GM06990 (cell line): Measurements from ENCODE around the gene HS2ST1.

Experiments
- DNase-seq: peaks from one replicate; pipeline ENCODE4 v3.0.0-alpha.2; 2011; ENCODE audit not compliant: insufficient read length; ENCODE audit errors: extremely low read depth
- H3K27me3 ChIP-seq: replicated peaks from 2 replicates; pipeline ENCODE4 v1.6.0; 2011; ENCODE audit warnings: low read length; ENCODE audit not compliant: control insufficient read depth, insufficient read depth
- H3K36me3 ChIP-seq: 2 replicates; pipeline ENCODE4 v1.5.1; 2011; ENCODE audit warnings: low read length; ENCODE audit not compliant: control insufficient read depth, insufficient read depth
- H3K4me3 ChIP-seq: replicated peaks from 2 replicates; pipeline ENCODE4 v1.5.1; 2011; ENCODE audit warnings: low read depth, mild to moderate bottlenecking, control low read depth, low read length
- CTCF ChIP-seq: IDR thresholded peaks from 2 replicates; pipeline ENCODE4 v1.5.1; 2011; ENCODE audit warnings: low read length, control low read depth, mild to moderate bottlenecking, inconsistent platforms; ENCODE audit not compliant: insufficient read depth, poor library complexity, severe bottlenecking

The HS2ST1 gene

DNA sequence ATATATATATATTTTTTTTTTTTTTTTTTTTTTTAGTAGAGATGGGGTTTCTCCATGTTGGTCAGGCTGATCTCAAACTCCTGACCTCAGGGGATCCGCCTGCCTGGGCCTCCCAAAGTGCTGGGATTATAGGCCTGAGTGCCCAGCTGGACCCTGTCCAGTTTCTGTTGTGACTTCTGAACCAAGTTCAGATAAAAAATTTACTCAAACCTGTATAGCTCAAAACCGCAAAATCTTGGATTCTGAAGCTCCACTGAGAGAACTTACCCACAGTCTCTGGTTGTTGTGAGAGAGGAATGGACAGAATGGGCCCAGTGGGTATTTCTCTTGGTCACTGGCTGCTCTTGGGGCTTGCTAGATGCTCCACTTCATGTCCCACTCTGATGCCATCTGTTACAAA is 76.4 kb downstream of the HS2ST1 start:
- TF ChIP-seq CTCF, result no peak
- H3K36me3 ChIP-seq, result peaks cover 2% of the 10 kb centered on the region; the same call in 1 of the 2 replicates
- H3K27me3 ChIP-seq, result no peaks in the 10 kb centered on the region
- no peak overlapping the region for H3K4me3 ChIP-seq
- DNase-seq, result no peak

- DNase-seq, result no peak
- peaks cover 2% of the 10 kb centered on the region; the same call in 1 of the 2 replicates for H3K36me3 ChIP-seq
- no peak for TF ChIP-seq CTCF
- no peak overlapping the region for H3K4me3 ChIP-seq
- no peaks in the 10 kb centered on the region for H3K27me3 ChIP-seq
These were observed 77.2 kb downstream of the HS2ST1 start for GRCh38 chr1:86991549-86992186.

DNA sequence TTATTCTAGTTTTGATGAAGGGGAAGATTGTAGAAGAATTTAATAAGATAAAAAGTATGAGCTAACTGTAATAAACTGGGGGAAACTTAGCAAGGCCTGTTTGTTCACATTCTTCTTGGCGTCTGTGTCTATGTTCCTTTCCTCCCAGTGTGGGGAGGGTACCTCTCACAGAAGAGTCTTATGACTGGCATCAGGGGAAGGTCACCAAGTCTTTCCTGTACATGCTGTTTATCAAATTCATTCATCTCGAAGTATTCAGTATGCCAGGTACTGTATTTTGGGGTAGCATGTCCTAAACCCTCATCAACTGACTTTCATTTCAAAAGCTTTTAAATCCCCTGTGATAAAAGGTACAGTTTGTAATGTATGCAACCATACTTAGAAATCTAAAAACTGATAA is 78.4 kb downstream of the HS2ST1 start:
- TF ChIP-seq CTCF, result no peak
- H3K4me3 ChIP-seq, result no peak overlapping the region

DNA sequence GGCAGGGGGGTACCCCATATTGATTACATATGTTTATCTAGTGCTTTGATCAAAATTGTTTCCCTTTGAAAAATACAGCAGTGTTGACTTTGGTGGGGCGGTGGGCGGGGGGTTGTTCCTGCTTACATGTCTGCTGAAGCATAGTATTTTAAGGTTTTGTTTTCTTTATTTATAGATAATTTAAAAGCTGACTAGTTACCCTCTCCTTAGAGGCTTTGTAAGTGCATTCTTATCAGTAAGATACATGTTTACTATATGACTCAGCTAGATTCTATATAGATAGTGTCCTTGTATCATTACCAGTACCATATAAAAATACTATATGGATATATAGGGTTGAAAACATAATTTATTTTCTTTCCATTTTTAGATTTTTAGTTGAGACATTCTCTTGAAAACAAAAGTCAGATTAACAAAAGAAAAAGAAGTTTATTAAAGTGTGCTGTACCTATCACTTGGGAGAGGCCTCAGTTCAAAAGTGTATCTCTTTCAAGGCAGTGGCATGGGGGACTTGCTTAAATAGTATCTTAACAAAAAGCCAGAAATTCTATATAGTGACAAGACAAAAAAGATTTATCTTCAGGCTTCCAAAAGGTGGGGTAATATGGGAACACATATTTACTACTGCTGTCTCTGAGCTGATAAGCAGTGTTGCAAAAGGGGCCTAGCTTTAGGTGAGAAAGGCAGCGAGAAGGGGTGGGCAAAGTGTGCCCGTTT is 79.0 kb downstream of the HS2ST1 start:
- Histone ChIP-seq H3K4me3 (no peak overlapping the region), H3K36me3 (peaks cover 2% of the 10 kb centered on the region; the same call in 1 of the 2 replicates), H3K27me3 (no peaks in the 10 kb centered on the region)
- DNase-seq, result no peak
- no peak for TF ChIP-seq CTCF

More for the DNA sequence above, 78.4 kb downstream of the HS2ST1 start:
- Histone ChIP-seq H3K36me3 (peaks cover 2% of the 10 kb centered on the region; the same call in 1 of the 2 replicates), H3K27me3 (no peaks in the 10 kb centered on the region)
- DNase-seq, result no peak

DNA sequence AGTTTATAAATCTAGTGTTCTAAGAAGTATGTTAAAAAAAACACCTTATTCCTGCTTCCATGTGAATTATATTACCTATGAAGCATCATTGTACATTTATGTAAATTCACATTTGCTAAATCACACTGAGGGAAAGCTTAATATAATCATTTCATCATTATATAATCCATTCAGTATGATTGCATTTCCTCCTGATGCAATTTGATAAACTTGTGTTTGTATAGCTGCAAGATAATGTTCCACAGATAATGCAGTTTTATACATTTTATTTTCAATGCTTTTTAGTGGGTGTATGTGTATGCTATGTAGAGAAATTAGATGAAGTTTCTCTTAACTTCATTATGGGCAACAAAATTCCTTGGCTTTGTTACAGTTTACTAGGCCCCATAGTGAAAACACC is 79.6 kb downstream of the HS2ST1 start:
- no peak for DNase-seq
- Histone ChIP-seq H3K36me3 (peaks cover 2% of the 10 kb centered on the region; the same call in 1 of the 2 replicates), H3K4me3 (no peak overlapping the region), H3K27me3 (no peaks in the 10 kb centered on the region)
- TF ChIP-seq CTCF, result no peak
